CMK (cell line): ENCODE measurements around the gene NDRG3.

Experiments used
- DNase-seq: peaks from one replicate; pipeline ENCODE4 v3.0.0-alpha.2; 2010; ENCODE audit warnings: low read depth

The NDRG3 gene

GRCh38 chr20:36745927-36746659, at the start of gene NDRG3:
TSS of gene NDRG3 (minus strand) at chr20:36746090. CDS start at chr20:36721735, 24,355 bp downstream.
- DNase-seq, result peak; percentile 74

- no peak for DNase-seq
These were observed 48.2 kb upstream of the NDRG3 start for GRCh38 chr20:36794116-36794474.

- DNase-seq, result no peak
These were observed 47.6 kb upstream of the NDRG3 start for GRCh38 chr20:36793294-36794115.

GRCh38 chr20:36792422-36792821, 46.5 kb upstream of the NDRG3 start:
- no peak for DNase-seq

DNA sequence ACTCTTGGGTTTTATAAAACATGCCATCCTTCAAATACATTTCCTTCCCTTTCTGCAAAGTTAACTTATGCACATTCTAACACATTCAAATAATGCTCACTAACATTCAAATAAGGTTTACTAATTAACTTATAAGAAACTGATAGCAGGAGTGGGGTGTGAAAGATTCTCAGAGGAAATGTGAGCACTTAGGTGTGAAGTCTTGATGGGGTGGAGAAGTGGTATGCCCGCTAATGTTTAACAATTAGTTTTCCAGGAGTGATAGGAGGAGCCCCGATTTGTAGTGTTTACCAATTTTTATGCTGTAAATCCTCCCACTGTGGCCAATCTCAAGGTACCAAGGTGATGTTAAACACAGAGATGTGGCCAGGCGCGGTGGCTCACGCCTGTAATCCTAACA, 46.0 kb upstream of the NDRG3 start:
- DNase-seq, result no peak

- no peak for DNase-seq
These were observed 40.8 kb upstream of the NDRG3 start for GRCh38 chr20:36786663-36787062.

DNA sequence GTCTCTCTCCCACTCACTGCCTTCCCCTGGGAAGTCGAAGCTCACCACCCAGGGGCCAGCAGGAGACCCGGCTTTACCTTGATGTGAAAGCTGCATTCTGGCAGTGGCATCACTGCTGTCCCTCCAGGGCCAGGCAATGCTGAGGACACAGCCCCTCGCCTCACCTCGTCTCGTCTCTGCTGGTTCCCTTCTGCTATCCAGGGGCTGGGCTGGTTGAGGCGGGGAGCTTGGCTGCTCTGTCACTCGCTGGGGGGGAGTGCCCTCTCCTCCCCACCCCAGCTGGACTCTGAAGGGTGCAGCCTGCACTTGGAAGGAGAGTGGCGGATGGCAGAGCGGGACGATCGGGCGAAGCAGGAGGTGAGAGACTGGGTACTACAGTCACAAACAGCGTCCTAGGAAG, 40.4 kb upstream of the NDRG3 start:
- no peak for DNase-seq

- no peak for DNase-seq
These were observed 39.4 kb upstream of the NDRG3 start for GRCh38 chr20:36785308-36785707.

- no peak for DNase-seq
These were observed 39.0 kb upstream of the NDRG3 start for GRCh38 chr20:36784900-36785299.

DNA sequence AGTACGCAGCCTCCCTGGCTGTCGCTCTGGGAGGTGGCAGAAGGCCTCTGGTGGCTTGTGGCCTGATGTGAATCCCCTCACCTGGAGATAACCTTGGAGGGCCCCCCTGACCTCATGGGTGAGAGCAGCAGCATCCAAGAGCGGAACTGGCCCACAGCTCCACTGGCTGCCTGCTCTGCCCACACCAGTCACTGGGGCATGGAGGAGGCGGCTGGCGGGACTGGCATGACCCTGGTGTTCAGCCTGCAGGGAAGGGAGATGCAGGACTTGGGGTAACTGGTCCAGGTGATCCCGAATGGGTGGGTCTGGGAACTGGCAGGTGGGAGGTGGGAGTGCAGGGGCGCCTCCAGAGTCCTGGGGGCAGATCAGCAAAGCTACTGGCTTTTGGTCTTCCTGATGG, 38.2 kb upstream of the NDRG3 start:
- DNase-seq, result no peak

DNA sequence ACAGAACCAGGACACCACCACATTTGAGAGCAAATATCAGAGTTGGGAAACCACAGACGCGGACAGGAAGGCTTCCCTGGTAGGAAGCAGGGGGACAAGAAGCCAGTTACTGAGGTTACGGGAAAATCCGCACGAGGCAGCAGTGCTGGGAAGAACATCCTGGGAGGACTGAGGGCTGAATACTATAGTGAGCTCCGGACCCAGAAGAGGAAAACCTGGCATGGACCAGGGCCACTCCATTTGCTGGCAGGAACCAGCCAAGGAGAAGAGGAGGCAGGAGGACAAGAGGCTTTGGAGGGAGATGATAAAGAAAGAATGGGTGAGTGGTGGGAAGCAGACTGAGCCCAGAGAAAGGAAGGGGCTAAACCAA, 33.8 kb upstream of the NDRG3 start:
- DNase-seq, result no peak

DNA sequence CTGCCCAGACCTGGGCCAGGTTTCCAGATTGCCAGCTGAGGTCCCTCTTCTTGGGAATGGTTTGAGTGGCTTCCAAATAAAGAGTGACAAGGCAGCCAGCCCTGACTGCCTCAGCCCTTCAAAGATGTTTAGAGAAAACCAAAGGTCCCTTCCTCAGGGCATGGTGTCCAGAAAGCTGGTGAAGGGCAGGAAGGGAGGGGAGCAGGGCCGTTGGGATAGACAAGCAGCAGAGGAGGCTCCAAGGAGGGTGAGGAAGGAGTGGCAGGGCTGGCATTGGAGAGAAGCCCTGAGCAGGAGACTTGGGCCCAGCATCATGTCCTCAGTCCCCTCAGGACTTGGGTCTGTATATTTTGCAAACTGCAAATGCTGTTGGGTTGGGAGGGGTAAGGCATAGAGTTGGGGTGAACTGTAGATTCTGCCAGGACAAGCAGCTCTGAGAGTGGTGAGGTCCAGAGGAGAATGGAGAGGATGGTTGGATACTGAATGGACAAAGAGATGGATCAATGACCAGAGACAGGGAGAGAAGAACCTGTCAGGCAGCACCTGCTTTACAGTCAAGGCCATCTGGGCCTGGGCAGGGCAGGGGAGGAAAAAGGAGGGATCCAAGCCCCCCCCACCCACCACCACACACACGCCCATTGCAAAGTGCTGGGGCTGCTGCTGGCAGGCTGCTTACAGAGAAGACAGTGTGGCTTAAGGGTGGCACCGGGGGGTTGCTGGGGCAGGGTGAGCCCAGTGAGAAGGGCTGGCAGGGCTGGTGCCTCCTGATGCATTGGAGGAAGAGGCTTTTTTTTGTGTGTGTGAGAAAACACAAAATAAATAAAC, 33.2 kb upstream of the NDRG3 start:
- DNase-seq, result no peak

GRCh38 chr20:36777576-36777975, 31.7 kb upstream of the NDRG3 start:
- DNase-seq, result no peak

DNA sequence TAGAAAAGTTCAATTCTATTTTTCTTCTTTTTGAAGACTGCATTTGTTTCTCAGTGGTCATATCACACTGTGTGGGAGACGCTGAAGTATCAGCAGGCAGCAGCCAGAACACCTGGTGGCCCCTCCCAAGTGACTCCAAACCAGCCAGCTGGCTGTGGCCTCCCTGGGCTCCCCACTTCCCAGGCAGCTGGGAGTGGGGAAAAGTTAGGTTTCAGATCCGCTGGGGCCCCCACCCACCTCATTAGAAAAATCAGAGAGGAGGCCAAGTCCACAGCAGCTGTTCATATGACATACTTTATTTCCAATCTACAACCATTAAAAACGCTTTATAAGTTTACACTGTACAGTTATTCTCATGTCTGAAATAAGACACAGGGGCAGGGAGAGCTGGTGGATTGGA, 31.3 kb upstream of the NDRG3 start:
- DNase-seq, result no peak

DNA sequence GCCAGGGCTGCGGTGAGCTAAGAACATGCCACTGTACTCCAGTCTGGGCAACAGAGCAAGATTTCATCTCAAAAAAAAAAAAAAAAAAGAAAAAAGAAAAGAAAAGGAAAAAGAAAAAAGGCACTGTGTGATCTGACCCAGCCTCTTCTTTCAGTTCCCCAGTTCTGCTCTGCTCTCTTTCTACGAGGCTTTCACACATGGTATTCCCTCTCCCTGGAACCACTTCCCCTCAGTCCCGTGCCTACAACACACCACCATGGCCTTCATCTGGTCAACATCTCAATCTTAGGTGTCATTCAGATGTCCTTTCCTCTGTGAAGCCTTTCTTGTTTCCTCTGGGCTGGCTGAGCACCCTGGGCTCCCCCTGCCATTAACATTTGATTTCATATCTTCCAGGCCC, 29.9 kb upstream of the NDRG3 start:
- no peak for DNase-seq

DNA sequence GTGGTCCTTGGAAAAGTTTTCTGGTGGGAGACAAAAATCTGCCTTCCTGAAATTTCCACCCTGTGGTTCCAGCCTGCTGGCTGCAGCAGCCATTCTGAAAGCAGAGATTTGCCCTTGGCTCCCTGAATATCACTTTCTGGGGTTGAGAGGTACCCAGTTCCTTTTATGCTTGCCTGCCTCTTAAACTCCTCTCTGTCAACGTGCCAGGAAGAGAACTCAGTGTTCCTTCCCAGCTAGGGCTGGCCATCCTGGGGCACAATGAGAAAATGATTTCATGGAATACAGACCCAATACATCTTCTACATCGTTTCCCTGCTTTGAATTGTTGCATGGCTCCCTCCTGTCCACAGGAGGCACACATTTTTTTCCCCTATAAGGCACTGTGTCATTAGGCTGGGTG, 29.3 kb upstream of the NDRG3 start:
- DNase-seq, result no peak

DNA sequence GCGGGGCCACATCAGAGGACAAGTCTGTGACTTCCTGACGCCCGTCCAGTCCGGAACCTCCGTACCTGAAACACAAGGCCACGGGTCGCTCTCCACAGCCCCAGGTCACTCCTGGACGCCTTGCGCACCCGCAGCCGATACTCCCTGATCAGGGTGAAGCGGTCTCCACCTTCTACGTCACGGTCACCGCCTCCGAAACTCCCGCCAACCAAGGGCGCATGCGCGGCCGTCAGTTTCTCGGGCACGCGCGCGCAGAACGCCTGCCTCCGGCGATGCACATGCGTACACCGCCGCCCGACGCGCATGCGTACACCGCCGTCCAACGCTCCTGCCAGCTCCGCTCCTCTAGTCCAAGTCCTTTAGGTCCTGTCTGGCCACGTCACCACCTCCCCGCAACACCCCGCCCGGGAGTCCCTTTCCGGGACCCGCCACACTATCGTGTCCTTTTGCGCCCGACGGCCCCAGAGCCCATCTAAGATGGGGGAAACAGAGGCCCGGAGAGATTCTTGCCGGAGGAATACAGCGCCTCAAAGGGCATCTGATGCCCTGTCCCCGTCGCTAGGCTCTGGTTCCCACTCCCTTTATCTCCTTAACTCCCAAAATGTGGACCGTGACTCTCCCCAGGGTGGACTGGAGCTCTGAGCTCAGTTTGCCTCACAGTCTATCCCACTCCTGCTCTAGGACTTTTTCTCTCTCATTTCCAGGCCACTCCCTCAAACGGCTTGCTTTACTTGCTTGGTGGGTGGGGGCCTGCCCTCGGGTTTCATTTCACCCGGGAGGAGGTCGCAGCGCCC, 27.9 kb upstream of the NDRG3 start, which contains the start of gene DSN1:
Gene DSN1, minus strand, starts transcription at position 167 of the 794 bp plus-strand sequence. CDS start 2,305 bp downstream, outside the sequence.
- DNase-seq, result peak; percentile 96

GRCh38 chr20:36773107-36773596, 27.3 kb upstream of the NDRG3 start:
- DNase-seq, result no peak

GRCh38 chr20:36770680-36771079, 24.8 kb upstream of the NDRG3 start:
- no peak for DNase-seq

DNA sequence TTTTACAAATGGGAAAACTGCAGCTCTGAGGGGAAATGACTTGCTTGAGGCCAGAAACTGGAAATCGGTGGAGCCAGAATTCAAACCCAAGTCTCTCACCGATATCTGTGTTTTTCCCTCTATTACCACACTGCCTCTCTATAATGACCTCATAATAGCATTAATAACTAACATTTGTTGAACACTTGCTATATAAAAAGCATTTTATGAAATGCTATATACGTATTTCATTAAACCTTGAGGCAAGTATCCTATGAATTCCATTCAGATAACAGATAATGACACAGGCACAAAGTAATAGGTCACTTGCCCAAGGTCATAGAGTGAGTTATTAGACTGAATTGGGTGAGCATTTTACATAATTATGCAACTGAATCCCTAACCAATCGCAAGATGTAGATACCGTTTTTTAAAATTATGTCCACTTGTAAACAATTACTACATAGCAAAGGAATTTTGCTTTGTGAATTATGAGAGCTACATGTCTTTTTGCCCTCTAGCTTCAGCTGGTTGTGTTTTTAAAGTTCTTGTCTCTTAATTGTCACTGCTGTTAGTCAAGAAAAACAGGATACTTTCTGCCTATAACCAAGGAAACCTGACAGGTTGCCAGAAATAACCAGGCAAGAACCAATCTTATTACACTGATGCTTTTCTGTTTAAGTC, 23.0 kb upstream of the NDRG3 start:
- no peak for DNase-seq

GRCh38 chr20:36761125-36761524, 15.2 kb upstream of the NDRG3 start:
- no peak for DNase-seq
